ENCODE data around the gene LCN1.

Gene LCN1

DNA sequence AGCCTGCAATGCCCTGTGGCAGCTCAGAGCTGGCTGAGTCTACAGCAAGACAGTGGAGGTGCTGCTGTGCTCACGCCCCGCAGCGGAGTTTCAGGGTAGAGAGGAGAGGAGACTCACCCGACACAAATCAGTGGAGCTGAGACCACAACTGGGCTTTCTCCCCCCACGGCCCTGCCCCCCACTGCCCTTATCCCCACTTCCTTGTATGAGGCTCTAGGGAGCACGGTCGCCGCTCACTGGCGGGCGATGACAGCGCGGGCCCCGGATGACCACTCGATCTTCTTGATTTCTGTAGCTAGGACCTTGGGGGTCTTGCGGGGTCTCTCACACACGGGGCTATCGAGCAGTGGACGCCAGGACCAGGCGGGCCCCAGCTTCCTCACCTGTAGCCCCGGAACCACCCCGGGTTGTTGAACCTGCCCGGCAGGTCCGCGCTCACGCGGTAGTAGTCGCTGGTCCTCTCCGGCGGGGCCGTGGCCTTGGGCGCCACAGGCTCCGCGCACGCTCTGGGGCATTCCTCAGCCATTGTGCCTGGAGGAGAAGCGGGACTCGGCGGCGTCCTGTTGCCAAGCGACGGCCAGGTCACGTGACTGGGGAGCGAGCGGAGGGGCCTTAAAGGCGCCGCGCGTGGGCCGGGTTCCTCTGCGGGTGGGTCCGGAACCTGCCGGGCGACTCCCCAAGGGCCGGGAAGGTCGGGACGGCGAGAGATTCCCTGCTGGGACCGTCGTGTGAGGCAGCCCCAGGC lies 21.7 kb upstream of the LCN1 start:
- peaks cover 5% of the 10 kb centered on the region for H3K4me1 Mint-ChIP-seq
- H3K4me3 Mint-ChIP-seq, result peak overlapping the region; percentile 82 to 94 (median 93)
- H3K36me3 Mint-ChIP-seq (ENCODE audit: low read depth), result peaks cover 15% of the 10 kb centered on the region
- H3K9me3 Mint-ChIP-seq, result no peaks in the 10 kb centered on the region
- TF ChIP-seq, protein P1, sequence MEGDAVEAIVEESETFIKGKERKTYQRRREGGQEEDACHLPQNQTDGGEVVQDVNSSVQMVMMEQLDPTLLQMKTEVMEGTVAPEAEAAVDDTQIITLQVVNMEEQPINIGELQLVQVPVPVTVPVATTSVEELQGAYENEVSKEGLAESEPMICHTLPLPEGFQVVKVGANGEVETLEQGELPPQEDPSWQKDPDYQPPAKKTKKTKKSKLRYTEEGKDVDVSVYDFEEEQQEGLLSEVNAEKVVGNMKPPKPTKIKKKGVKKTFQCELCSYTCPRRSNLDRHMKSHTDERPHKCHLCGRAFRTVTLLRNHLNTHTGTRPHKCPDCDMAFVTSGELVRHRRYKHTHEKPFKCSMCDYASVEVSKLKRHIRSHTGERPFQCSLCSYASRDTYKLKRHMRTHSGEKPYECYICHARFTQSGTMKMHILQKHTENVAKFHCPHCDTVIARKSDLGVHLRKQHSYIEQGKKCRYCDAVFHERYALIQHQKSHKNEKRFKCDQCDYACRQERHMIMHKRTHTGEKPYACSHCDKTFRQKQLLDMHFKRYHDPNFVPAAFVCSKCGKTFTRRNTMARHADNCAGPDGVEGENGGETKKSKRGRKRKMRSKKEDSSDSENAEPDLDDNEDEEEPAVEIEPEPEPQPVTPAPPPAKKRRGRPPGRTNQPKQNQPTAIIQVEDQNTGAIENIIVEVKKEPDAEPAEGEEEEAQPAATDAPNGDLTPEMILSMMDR (IDR thresholded peaks at IDR 0.05; ENCODE audit: unreplicated experiment in 3 of 3), result no peak
- H3K27me3 Mint-ChIP-seq (ENCODE audit: low read depth), result no peaks in the 10 kb centered on the region
- peak overlapping the region in 1 of 3 experiments; percentile 71 for H3K27ac Mint-ChIP-seq

DNA sequence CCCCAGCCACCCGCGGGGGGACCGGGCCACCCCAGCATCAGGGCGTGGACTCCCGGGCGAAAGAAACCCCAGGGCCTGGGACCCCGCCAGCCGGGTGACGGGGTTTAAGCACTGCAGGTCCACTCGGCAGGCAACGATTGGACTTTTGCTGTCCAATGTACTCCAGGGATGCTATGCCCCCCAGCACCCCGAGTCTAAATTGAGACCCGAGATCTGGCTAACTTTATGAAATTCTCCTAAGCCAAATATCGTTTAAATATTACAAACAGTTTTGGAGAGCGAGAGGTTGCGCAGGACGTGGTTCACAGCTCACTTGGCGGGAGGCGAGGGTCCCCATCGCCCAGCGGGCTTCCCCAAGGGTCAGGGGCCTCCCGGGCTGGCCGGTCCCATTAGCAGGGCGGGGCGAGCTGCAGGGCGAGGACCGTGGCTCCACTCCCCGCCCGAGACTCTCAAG lies 21.1 kb upstream of the LCN1 start:
- peak overlapping the region in 1 of 3 experiments; percentile 90 for H3K27ac Mint-ChIP-seq
- TF ChIP-seq, protein P1 (IDR thresholded peaks at IDR 0.05; ENCODE audit: unreplicated experiment in 3 of 3), result no peak
- H3K36me3 Mint-ChIP-seq (ENCODE audit: low read depth), result peaks cover 17% of the 10 kb centered on the region
- no peaks in the 10 kb centered on the region for H3K9me3 Mint-ChIP-seq
- no peaks in the 10 kb centered on the region for H3K27me3 Mint-ChIP-seq (ENCODE audit: low read depth)
- peak overlapping the region; percentile 92 to 94 (median 93) for H3K4me3 Mint-ChIP-seq
- H3K4me1 Mint-ChIP-seq, result peaks cover 5% of the 10 kb centered on the region

DNA sequence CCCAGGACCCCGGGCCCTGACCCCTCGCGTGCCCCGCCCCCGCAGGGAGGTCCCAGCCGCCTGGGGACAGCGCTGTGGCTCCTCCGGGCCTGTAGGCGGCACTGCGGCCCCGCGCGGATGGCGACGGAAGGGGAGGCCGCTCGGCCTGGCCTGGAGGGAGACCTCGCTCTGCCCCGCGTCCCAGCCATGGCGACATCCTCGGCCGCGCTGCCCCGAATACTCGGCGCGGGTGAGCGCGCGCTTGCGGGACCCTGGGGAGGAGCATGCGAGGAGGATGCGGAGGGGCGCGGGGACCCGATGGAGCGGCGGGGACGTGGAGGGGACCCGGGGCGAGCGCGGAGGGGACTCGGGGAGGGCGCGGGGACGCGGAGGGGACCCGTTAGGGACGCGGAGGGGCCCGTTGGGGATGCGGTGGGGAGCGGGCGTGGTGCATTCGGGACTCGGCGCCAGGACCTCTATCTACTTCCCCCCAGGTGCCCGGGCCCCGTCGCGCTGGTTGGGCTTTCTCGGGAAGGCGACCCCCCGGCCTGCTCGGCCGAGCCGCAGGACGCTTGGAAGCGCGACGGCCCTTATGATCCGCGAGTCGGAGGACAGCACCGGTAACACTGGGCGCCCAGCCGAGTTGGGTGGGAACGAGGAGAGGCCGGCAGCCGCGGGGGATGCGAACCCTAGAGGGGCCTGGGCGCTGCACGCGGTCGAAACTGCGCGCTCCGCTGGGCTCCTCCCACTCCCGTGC lies 20.5 kb upstream of the LCN1 start, which contains the start of gene MRPS2:
Gene MRPS2, plus strand, starts transcription at position 158 of the 736 bp plus-strand sequence. Its CDS starts 29 bp downstream, at position 187.
- no peaks in the 10 kb centered on the region for H3K27me3 Mint-ChIP-seq (ENCODE audit: low read depth)
- TF ChIP-seq, protein P1 (IDR thresholded peaks at IDR 0.05; ENCODE audit: unreplicated experiment in 3 of 3), result peak; percentile 87 to 96 (median 88)
- H3K4me1 Mint-ChIP-seq, result peaks cover 5% of the 10 kb centered on the region
- H3K4me3 Mint-ChIP-seq, result peak within 1 kb of the TSS; percentile 92 to 94 (median 93)
- H3K36me3 Mint-ChIP-seq (ENCODE audit: low read depth), result peaks cover 17% of the 10 kb centered on the region
- H3K9me3 Mint-ChIP-seq, result no peaks in the 10 kb centered on the region
- peak within 1 kb of the TSS in 1 of 3 experiments; percentile 90 for H3K27ac Mint-ChIP-seq

DNA sequence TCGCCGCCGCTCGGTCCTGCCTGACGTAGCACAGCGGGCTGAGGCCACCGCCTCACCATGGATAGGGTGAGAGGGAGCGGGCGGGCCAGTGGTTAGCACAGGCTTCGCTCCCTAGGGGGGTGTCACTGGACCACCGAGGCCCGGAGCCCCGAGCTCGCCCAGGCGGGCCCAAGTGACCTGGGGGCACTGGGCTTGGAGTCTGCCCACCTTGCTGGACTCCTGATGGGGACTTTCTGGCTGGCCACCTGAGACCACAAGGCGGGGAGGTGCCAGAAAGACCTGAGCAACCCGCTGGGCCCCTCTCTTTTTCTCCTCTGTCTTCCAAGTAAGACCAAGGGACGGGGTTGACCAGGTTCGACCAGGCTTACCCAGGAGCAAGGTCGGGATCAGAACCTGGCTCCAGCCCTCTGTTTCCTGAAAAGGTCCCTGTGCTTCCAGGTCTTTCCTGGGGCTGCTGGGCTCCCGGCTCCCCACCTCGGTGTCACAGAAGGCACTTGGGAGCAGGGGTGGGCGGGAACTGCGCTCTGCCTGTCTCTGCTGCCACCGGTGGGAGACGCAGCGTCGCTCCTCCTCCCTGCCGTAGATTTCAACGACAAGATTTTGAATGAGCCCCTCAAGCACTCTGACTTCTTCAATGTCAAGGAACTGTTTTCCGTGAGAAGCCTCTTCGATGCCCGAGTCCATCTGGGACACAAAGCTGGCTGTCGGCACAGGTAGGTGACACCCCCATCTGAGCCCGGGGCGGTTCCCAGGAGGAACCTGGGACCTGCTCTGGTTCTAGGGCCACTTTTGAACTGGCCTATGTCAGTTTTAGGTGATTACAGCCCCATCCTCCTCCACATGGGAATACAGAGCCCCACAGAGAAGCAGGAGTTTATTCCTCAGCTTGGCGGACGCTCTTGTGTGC lies 19.7 kb upstream of the LCN1 start:
- peaks cover 5% of the 10 kb centered on the region for H3K4me1 Mint-ChIP-seq
- no peak overlapping the region for H3K27ac Mint-ChIP-seq
- no peaks in the 10 kb centered on the region for H3K9me3 Mint-ChIP-seq
- TF ChIP-seq, protein P1 (IDR thresholded peaks at IDR 0.05; ENCODE audit: unreplicated experiment in 3 of 3), result no peak
- peaks cover 17% of the 10 kb centered on the region for H3K36me3 Mint-ChIP-seq (ENCODE audit: low read depth)
- H3K27me3 Mint-ChIP-seq (ENCODE audit: low read depth), result no peaks in the 10 kb centered on the region
- peak overlapping the region; percentile 92 to 94 (median 93) for H3K4me3 Mint-ChIP-seq

DNA sequence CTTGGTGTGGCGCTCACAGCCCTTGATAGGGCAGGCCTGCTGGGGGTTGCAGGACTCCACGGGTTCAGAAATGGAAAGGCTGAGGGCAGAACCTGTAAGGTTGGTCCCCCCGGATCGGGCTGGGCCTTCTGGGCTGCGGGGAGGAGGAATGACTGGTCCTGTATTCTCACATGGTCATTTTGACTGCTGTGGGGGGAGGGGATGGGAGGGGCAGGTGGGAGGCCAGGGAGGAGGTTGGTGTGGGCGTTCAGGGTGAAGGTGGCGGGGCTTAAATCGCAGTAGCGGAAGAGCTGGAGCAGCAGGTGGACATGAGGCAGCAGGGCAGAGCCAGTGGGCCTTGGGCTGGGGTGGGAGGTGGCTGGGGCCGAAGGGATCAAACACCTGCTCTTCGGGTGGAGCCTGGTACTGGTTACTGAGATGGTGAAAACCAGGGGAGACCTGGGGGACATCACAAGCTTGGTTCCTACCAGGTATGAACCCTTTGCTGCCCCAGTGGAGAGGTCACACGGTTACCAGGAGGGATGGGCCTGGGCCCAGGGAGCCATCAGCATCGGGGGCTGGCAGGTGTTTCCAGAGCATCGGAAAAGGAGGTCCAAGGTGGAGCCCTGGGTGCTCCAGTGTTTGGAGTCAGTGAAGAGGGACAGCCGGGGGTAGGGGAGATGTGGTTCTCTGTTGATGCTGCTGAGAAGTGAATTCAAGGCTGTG lies 18.9 kb upstream of the LCN1 start:
- peaks cover 5% of the 10 kb centered on the region for H3K4me1 Mint-ChIP-seq
- H3K4me3 Mint-ChIP-seq, result peak overlapping the region; percentile 92 to 94 (median 93)
- no peak overlapping the region for H3K27ac Mint-ChIP-seq
- H3K27me3 Mint-ChIP-seq (ENCODE audit: low read depth), result no peaks in the 10 kb centered on the region
- TF ChIP-seq, protein P1 (IDR thresholded peaks at IDR 0.05; ENCODE audit: unreplicated experiment in 3 of 3), result no peak
- no peaks in the 10 kb centered on the region for H3K9me3 Mint-ChIP-seq
- H3K36me3 Mint-ChIP-seq (ENCODE audit: low read depth), result peaks cover 17% of the 10 kb centered on the region
